ENCODE data around the gene ADGRL2. TPM values are rescaled to one million over a fixed set of nuclear protein-coding genes. Genes with fewer than 3 reads are reported as not detected.

The ADGRL2 gene
- polyA plus RNA-seq, 1 donor from 2014 or later, result 190 TPM

DNA sequence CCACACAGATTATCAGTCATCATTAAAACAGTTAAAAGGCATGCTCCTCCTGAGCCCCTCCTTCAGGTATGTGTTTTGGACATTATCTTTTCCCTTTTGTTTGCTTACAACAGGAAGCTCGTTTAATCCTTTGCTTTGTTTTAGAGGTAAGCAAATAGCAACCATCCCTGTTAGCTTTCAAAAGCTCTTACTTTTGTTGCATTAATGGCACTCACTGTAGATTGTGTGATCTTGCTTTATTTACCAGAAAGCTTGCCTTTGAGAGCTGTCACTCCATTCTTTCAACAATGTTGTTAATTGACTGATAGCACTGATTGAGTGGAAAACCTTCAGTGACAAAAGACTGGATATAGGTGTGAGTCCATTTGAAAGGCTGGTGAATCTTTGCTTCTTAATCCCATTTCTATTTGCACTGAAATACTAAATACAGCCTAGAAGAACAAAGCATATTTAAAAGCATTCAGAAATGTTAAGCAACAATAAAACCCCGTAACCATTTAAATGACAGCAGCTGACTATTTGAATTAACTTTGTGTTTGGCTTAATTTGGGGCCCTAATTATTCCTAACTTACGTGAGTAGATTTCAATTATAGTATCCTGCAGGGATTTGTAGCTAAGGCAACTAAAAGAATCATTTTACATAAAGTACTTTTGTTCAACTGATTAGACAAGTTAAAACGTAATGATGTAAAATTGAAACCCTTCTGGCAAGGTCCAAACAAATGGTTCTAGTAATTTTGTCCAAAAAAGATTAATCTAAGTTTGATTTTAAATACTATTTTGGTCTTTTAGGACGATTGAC lies 48.3 kb downstream of the ADGRL2 start:
- Histone ChIP-seq H3K9me3 (ENCODE audit: low read length) (no peaks in the 10 kb centered on the region), H3K79me2 (replicated peaks; ENCODE audit: insufficient read depth, low read length) (peaks cover 79% of the 10 kb centered on the region), H3K9ac (ENCODE audit: low read length) (no peak overlapping the region), H3K36me3 (ENCODE audit: insufficient read depth, low read length) (no peaks in the 10 kb centered on the region), H4K20me1 (ENCODE audit: insufficient read depth) (no peaks in the 10 kb centered on the region), H2AFZ (ENCODE audit: low read depth, low read length) (peak overlapping the region; percentile 8), H3K4me2 (ENCODE audit: low read length) (no peak overlapping the region), H3F3A (ENCODE audit: insufficient read depth, low read length, poor library complexity, severe bottlenecking) (no peaks in the 10 kb centered on the region), H3K9me2 (ENCODE audit: insufficient read depth, low read length) (no peaks in the 10 kb centered on the region), H3K27me3 (ENCODE audit: insufficient read depth, low read depth, low read length) (no peaks in the 10 kb centered on the region), H3K4me3 (ENCODE audit: low read length) (peak overlapping the region; percentile 27), H3K27ac (ENCODE audit: low read length) (peak overlapping the region; percentile 13)
- TF ChIP-seq POLR2AphosphoS5 (IDR thresholded peaks at IDR 0.05) (peak; percentile 15), TAF1 (IDR thresholded peaks at IDR 0.05; ENCODE audit: low read depth) (no peak), EP300 (conservative IDR thresholded peaks at IDR 0.05; ENCODE audit: poor library complexity, severe bottlenecking) (peak; percentile 36)

DNA sequence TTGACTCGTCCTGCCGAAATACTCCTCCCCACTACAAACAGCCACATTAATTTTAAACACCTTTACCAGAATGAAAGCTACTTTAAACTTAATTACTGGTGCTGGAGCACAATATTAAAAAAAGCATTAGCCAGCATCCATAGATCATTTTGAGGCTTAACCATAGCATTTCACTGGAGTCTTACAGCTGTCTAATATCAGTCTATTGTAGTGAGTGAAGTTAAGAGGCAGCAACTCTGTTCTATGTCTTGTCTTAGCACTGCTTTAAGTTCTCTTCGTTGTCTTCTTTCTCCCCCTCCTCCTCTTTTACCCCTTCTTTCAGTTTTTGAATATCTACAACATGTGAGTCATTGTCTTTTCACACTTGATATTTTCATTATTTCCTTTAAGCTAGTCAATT lies 49.3 kb downstream of the ADGRL2 start:
- Histone ChIP-seq H2AFZ (ENCODE audit: low read depth, low read length) (no peak overlapping the region), H3K4me2 (ENCODE audit: low read length) (no peak overlapping the region), H4K20me1 (ENCODE audit: insufficient read depth) (no peaks in the 10 kb centered on the region), H3K27me3 (ENCODE audit: insufficient read depth, low read depth, low read length) (no peaks in the 10 kb centered on the region), H3K9me3 (ENCODE audit: low read length) (no peaks in the 10 kb centered on the region), H3K9me2 (ENCODE audit: insufficient read depth, low read length) (no peaks in the 10 kb centered on the region), H3K27ac (ENCODE audit: low read length) (no peak overlapping the region), H3F3A (ENCODE audit: insufficient read depth, low read length, poor library complexity, severe bottlenecking) (no peaks in the 10 kb centered on the region), H3K9ac (ENCODE audit: low read length) (no peak overlapping the region), H3K79me2 (replicated peaks; ENCODE audit: insufficient read depth, low read length) (peaks cover 79% of the 10 kb centered on the region), H3K36me3 (ENCODE audit: insufficient read depth, low read length) (no peaks in the 10 kb centered on the region), H3K4me3 (ENCODE audit: low read length) (no peak overlapping the region)
- TF ChIP-seq MXI1 (conservative IDR thresholded peaks at IDR 0.05; ENCODE audit: poor library complexity, severe bottlenecking), result no peak
- TF ChIP-seq, protein P1, sequence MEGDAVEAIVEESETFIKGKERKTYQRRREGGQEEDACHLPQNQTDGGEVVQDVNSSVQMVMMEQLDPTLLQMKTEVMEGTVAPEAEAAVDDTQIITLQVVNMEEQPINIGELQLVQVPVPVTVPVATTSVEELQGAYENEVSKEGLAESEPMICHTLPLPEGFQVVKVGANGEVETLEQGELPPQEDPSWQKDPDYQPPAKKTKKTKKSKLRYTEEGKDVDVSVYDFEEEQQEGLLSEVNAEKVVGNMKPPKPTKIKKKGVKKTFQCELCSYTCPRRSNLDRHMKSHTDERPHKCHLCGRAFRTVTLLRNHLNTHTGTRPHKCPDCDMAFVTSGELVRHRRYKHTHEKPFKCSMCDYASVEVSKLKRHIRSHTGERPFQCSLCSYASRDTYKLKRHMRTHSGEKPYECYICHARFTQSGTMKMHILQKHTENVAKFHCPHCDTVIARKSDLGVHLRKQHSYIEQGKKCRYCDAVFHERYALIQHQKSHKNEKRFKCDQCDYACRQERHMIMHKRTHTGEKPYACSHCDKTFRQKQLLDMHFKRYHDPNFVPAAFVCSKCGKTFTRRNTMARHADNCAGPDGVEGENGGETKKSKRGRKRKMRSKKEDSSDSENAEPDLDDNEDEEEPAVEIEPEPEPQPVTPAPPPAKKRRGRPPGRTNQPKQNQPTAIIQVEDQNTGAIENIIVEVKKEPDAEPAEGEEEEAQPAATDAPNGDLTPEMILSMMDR (IDR thresholded peaks at IDR 0.05; ENCODE audit: poor library complexity, severe bottlenecking), result no peak
- TF ChIP-seq, protein P2, sequence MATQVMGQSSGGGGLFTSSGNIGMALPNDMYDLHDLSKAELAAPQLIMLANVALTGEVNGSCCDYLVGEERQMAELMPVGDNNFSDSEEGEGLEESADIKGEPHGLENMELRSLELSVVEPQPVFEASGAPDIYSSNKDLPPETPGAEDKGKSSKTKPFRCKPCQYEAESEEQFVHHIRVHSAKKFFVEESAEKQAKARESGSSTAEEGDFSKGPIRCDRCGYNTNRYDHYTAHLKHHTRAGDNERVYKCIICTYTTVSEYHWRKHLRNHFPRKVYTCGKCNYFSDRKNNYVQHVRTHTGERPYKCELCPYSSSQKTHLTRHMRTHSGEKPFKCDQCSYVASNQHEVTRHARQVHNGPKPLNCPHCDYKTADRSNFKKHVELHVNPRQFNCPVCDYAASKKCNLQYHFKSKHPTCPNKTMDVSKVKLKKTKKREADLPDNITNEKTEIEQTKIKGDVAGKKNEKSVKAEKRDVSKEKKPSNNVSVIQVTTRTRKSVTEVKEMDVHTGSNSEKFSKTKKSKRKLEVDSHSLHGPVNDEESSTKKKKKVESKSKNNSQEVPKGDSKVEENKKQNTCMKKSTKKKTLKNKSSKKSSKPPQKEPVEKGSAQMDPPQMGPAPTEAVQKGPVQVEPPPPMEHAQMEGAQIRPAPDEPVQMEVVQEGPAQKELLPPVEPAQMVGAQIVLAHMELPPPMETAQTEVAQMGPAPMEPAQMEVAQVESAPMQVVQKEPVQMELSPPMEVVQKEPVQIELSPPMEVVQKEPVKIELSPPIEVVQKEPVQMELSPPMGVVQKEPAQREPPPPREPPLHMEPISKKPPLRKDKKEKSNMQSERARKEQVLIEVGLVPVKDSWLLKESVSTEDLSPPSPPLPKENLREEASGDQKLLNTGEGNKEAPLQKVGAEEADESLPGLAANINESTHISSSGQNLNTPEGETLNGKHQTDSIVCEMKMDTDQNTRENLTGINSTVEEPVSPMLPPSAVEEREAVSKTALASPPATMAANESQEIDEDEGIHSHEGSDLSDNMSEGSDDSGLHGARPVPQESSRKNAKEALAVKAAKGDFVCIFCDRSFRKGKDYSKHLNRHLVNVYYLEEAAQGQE (IDR thresholded peaks at IDR 0.05; ENCODE audit: borderline replicate concordance), result no peak
- no peak for TF ChIP-seq RAD21 (conservative IDR thresholded peaks at IDR 0.05)
- no peak for TF ChIP-seq POLR2AphosphoS5 (IDR thresholded peaks at IDR 0.05)
- no peak for TF ChIP-seq EP300 (conservative IDR thresholded peaks at IDR 0.05; ENCODE audit: poor library complexity, severe bottlenecking)
- TF ChIP-seq SMC3 (conservative IDR thresholded peaks at IDR 0.05; ENCODE audit: poor library complexity), result no peak
- no peak for TF ChIP-seq EZH2 (IDR thresholded peaks at IDR 0.05; ENCODE audit: borderline replicate concordance, insufficient read depth, low read length, poor library complexity, severe bottlenecking)
- TF ChIP-seq TAF1 (IDR thresholded peaks at IDR 0.05; ENCODE audit: low read depth), result no peak

Data from neural cell (in vitro differentiated cells).